HepG2 (cell line): ENCODE measurements around the gene CREG2. TPM values are rescaled to one million over a fixed set of nuclear protein-coding genes. Genes with fewer than 3 reads are reported as not detected.

Source experiments
- ATAC-seq: fragments of 200-7000 bp; cut with Tn5 transposase; 3 replicates; pipeline ENCODE4 v1.9.1; 2020; ENCODE audit warnings: mild to moderate bottlenecking, moderate library complexity
- BruUV-seq: library from RNA; stranded (reverse); fragments of 400-500 nt; replicated peaks from 2 replicates; lab custom pipeline; 2021; lab: Mats Ljungman, UMichigan
- CTCF ChIA-PET: fragments of 300-600 bp; formaldehyde crosslinking; extraction: SDS; loops from one replicate; lab custom pipeline; 2021; ENCODE audit warnings: low total read pairs, inconsistent platforms, low intra/inter-chr PET ratio; lab: Yijun Ruan, JAX
- POLR2A ChIA-PET: fragments of 350-600 bp; sonication (Branson Sonifier 250); formaldehyde crosslinking; loops from one replicate; lab custom pipeline; 2020; ENCODE audit warnings: antibody characterized with exemption, inconsistent platforms; lab: Yijun Ruan, JAX
- DNase-seq: peaks from one replicate; pipeline ENCODE4 v3.0.0-alpha.2; 2015; ENCODE audit warnings: low spot score
- FAIRE-seq: peaks from 3 replicates; lab custom pipeline; 2011; peaks lifted over from hg19 to GRCh38; lab: Jason Lieb, UNC
- H2AFZ ChIP-seq: one replicate; pipeline ENCODE4 v1.6.1; 2011; ENCODE audit warnings: low read length, inconsistent platforms
- H3K27ac ChIP-seq: fragments of 300-600 bp; 3 replicates; pipeline ENCODE4 v1.8.0; 2011; ENCODE audit warnings: mixed run types, mild to moderate bottlenecking, mixed read lengths, low read length, inconsistent platforms; ENCODE audit not compliant: insufficient read depth; ENCODE audit errors: extremely low read length
- H3K27me3 ChIP-seq, 2 experiments: fragments of 200-600 bp in 1 of 2; 2 replicates in 1 of 2; 3 replicates in 1 of 2; pipeline versions ENCODE4 v1.6.0 to v1.8.0; 2011; ENCODE audit warnings: low read length in 2 of 2, mild to moderate bottlenecking in 2 of 2, moderate library complexity in 2 of 2, inconsistent platforms in 1 of 2; ENCODE audit not compliant: insufficient read depth in 2 of 2, control insufficient read depth in 1 of 2
- H3K36me3 ChIP-seq, 2 experiments: fragments of 200-600 bp in 1 of 2; replicated peaks in 1 of 2; 2 replicates in 1 of 2; 3 replicates in 1 of 2; pipeline versions ENCODE4 v1.5.1 to v1.8.0; 2011; ENCODE audit warnings: low read length in 2 of 2, inconsistent platforms in 1 of 2; ENCODE audit not compliant: insufficient read depth in 2 of 2, control insufficient read depth in 1 of 2
- H3K4me1 ChIP-seq: 2 replicates; pipeline ENCODE4 v1.5.1; 2012; ENCODE audit warnings: low read length, inconsistent platforms; ENCODE audit not compliant: insufficient read depth
- H3K4me2 ChIP-seq: 2 replicates; pipeline ENCODE4 v1.6.0; 2011; ENCODE audit warnings: low read depth, low read length, inconsistent platforms
- H3K4me3 ChIP-seq, 3 experiments: fragments of 200-600 bp in 1 of 3; sonication (generic), shearing (Covaris generic) in 1 of 3; replicated peaks in 1 of 3; 2 replicates each; pipeline ENCODE4 v1.5.1; 2011 to 2016; ENCODE audit warnings: low read length in 3 of 3, inconsistent platforms in 2 of 3, low read depth in 2 of 3, mild to moderate bottlenecking in 2 of 3, control low read depth in 1 of 3, mixed read lengths in 1 of 3; ENCODE audit not compliant: insufficient read depth in 1 of 3
- H3K79me2 ChIP-seq: one replicate; pipeline ENCODE4 v1.6.1; 2011; ENCODE audit warnings: low read length, inconsistent platforms; ENCODE audit not compliant: insufficient read depth
- H3K9ac ChIP-seq: 2 replicates; pipeline ENCODE4 v1.6.0; 2011; ENCODE audit warnings: mild to moderate bottlenecking, low read depth, low read length, inconsistent platforms; ENCODE audit not compliant: insufficient read depth
- H3K9me3 ChIP-seq: 2 replicates; pipeline ENCODE4 v1.5.1; 2012; ENCODE audit warnings: mild to moderate bottlenecking, low read length
- H4K20me1 ChIP-seq: 2 replicates; pipeline ENCODE4 v1.6.0; 2011; ENCODE audit warnings: inconsistent platforms, mild to moderate bottlenecking, low read length, moderate library complexity; ENCODE audit not compliant: insufficient read depth
- HNRNPH1 ChIP-seq: fragments of 200-400 bp; formaldehyde crosslinking; optimal IDR thresholded peaks from 2 replicates; pipeline ENCODE3; 2017; ENCODE audit warnings: mild to moderate bottlenecking, low read depth, low read length
- ZNF589 ChIP-seq: sonication (generic); formaldehyde crosslinking; conservative IDR thresholded peaks from 2 replicates; pipeline ENCODE4 v1.8.0; 2022; ENCODE audit warnings: mild to moderate bottlenecking, moderate library complexity, missing genetic modification reagents
- WGBS: methylation state at CpG from one replicate; pipeline ENCODE4 v1.1.6; 2017; ENCODE audit warnings: low lambda C conversion rate; 5-methylcytosine and 5-hydroxymethylcytosine counted together
- in situ Hi-C: cut with HindIII; loops from 2 replicates; pipeline ENCODE4 v1.10.0; 2017; ENCODE audit warnings: low pct_unique_long_range_greater_than_20kb; ENCODE audit not compliant: extremely low pct_ligation_motif_present
- intact Hi-C: fragments of 100-400 bp; cut with micrococcal nuclease; formaldehyde crosslinking; loops from one replicate; pipeline ENCODE4 v1.10.0; 2022; ENCODE audit not compliant: unreplicated experiment
- polyA plus RNA-seq, 8 experiments: library from polyadenylated mRNA; depleted of rRNA in 3 of 8; stranded (reverse) in 7 of 8; unstranded in 1 of 8; fragments of >200 nt; fragmentation: Illumina TruSeq in 4 of 8; extraction: Trizol in 4 of 8; gene quantifications; 2 replicates each; pipeline versions ENCODE4 v1.2.1 to v1.2.3, GENCODE V29; 2011 to 2016; ENCODE audit warnings: low read depth in 4 of 8, missing spikeins in 1 of 8, mixed read lengths in 1 of 8; ENCODE audit not compliant: insufficient read depth in 1 of 8
- total RNA-seq, 5 experiments: library from RNA; depleted of rRNA; stranded (reverse); fragments of >200 nt; fragmentation: Illumina TruSeq; extraction: Trizol; gene quantifications; 2 replicates each; pipeline ENCODE4 v1.2.3, GENCODE V29; 2016; ENCODE audit warnings: low read depth in 1 of 5
- TF ChIP-seq, protein P1 (sequence below): sonication (generic); formaldehyde crosslinking; IDR thresholded peaks from 2 replicates; pipeline ENCODE4 v1.4.0; 2020; ENCODE audit warnings: mild to moderate bottlenecking, missing genetic modification reagents

Gene CREG2
- total and polyA plus RNA-seq, 2 of the 13 experiments (the other 11 are each of a cell fraction or from before 2014, with no cell fraction given) = 0.18 to 0.26 TPM

DNA sequence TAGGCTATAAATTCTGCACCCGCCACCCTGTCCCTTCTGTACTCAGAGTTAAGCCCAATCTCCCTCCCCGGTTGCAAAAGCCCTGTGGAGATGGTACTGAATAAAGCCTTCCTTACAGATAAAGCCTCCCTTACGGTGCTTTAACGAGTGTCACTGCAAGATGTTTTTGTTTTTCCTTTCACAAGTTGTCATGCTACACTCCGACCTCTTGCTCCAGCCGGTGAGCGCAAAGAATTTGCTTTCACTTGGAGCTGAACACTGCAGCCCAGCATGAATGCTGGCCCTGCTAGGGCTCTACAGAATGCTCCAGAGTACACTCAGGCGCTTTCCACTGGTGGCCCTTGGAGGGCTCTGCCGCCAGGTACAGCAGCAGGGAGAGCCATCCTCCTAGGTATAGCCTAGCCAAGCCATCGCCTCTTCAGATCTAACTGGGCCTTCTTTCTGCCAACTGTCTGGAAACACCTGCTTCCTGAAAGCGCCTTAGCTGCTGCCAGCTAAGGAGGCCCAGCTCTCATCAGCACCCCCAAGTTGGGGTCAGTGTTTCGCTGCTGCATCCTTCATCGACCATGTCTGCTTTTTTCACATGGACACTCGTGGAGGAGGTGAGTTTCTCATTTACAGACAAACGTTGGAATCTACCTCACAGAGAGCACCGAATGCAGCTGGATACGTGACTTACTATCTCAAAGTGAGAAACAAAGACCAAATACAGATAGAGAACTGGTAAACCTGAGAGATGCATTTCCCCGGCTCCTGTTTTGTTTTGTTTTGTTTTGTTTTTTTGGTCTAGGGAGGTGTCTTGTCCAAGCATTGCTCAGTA is 13.4 kb upstream of the CREG2 start:
- Histone ChIP-seq H4K20me1 (no peaks in the 10 kb centered on the region), H3K27ac (no peak overlapping the region), H3K4me2 (no peak overlapping the region), H3K27me3 (peaks cover 1 to 73% of the 10 kb centered on the region in 2 experiments; a peak in 4 of 5 replicates), H3K4me1 (peaks cover 6% of the 10 kb centered on the region; the same call in 1 of the 2 replicates), H3K36me3 (no peaks in the 10 kb centered on the region), H3K79me2 (no peaks in the 10 kb centered on the region), H3K9ac (no peak overlapping the region), H3K4me3 (no peak overlapping the region), H2AFZ (no peak overlapping the region), H3K9me3 (no peaks in the 10 kb centered on the region)
- ATAC-seq = peak; percentile 40; the same call in 2 of the 3 replicates
- intact Hi-C loops (no loop called here), in situ Hi-C loops (no loop called here)
- DNase-seq = no peak
- WGBS = 42% methylated on average over 18 of the region's 18 CpGs
- FAIRE-seq = no peak
- POLR2A ChIA-PET = no interaction called here
- no TSS peak for BruUV-seq
- TF ChIP-seq ZNF589 (no peak), HNRNPH1 (no peak)
- TF ChIP-seq, protein P1, sequence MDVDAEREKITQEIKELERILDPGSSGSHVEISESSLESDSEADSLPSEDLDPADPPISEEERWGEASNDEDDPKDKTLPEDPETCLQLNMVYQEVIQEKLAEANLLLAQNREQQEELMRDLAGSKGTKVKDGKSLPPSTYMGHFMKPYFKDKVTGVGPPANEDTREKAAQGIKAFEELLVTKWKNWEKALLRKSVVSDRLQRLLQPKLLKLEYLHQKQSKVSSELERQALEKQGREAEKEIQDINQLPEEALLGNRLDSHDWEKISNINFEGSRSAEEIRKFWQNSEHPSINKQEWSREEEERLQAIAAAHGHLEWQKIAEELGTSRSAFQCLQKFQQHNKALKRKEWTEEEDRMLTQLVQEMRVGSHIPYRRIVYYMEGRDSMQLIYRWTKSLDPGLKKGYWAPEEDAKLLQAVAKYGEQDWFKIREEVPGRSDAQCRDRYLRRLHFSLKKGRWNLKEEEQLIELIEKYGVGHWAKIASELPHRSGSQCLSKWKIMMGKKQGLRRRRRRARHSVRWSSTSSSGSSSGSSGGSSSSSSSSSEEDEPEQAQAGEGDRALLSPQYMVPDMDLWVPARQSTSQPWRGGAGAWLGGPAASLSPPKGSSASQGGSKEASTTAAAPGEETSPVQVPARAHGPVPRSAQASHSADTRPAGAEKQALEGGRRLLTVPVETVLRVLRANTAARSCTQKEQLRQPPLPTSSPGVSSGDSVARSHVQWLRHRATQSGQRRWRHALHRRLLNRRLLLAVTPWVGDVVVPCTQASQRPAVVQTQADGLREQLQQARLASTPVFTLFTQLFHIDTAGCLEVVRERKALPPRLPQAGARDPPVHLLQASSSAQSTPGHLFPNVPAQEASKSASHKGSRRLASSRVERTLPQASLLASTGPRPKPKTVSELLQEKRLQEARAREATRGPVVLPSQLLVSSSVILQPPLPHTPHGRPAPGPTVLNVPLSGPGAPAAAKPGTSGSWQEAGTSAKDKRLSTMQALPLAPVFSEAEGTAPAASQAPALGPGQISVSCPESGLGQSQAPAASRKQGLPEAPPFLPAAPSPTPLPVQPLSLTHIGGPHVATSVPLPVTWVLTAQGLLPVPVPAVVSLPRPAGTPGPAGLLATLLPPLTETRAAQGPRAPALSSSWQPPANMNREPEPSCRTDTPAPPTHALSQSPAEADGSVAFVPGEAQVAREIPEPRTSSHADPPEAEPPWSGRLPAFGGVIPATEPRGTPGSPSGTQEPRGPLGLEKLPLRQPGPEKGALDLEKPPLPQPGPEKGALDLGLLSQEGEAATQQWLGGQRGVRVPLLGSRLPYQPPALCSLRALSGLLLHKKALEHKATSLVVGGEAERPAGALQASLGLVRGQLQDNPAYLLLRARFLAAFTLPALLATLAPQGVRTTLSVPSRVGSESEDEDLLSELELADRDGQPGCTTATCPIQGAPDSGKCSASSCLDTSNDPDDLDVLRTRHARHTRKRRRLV (CRISPR knock-in tag) = no peak
- CTCF ChIA-PET = no interaction called here
